ENCODE results near the gene PAH.
A peak's percentile ranks its signal among the peaks of the same experiment; 100 is the strongest.
"Not testable (repeated sequence)": the region's sequence is repeated elsewhere in the genome, so short reads cannot be mapped to it uniquely, and the experiment has no call there.

The PAH gene

GRCh38 chr12:102888511-102888910, 28.5 kb downstream of the PAH start:
- DNase-seq: no peak

- DNase-seq: no peak
These were observed 31.8 kb downstream of the PAH start for GRCh38 chr12:102885043-102885932.

- DNase-seq: peak; percentile 32
These were observed 33.7 kb downstream of the PAH start for GRCh38 chr12:102883204-102883799.

- no peak for DNase-seq
These were observed 36.3 kb downstream of the PAH start for GRCh38 chr12:102880783-102881182.

GRCh38 chr12:102879144-102879763, 37.8 kb downstream of the PAH start:
- no peak for DNase-seq

GRCh38 chr12:102876883-102877282, 40.2 kb downstream of the PAH start:
- DNase-seq: no peak

GRCh38 chr12:102874819-102875218, 42.2 kb downstream of the PAH start:
- no peak for DNase-seq

- DNase-seq: no peak
These were observed 44.0 kb downstream of the PAH start for GRCh38 chr12:102873077-102873476.

- no peak for DNase-seq
These were observed 46.0 kb downstream of the PAH start for GRCh38 chr12:102871014-102871413.

GRCh38 chr12:102869571-102869970, 47.5 kb downstream of the PAH start:
- DNase-seq: no peak

- no peak for DNase-seq
These were observed 51.0 kb downstream of the PAH start for GRCh38 chr12:102865821-102866615.

GRCh38 chr12:102862486-102862885, 54.6 kb downstream of the PAH start:
- DNase-seq: no peak

- DNase-seq: no peak
These were observed 65.8 kb downstream of the PAH start for GRCh38 chr12:102851246-102851645.

- DNase-seq: no peak
These were observed 67.2 kb downstream of the PAH start for GRCh38 chr12:102849722-102850447.

GRCh38 chr12:102848832-102849231, 68.2 kb downstream of the PAH start:
- no peak for DNase-seq

- no peak for DNase-seq
These were observed 69.9 kb downstream of the PAH start for GRCh38 chr12:102847131-102847530.

GRCh38 chr12:102833687-102834441, 83.2 kb downstream of the PAH start:
- no peak for DNase-seq

GRCh38 chr12:102832826-102833225, 84.2 kb downstream of the PAH start:
- DNase-seq: not testable (repeated sequence)

GRCh38 chr12:102824218-102824835, 92.7 kb downstream of the PAH start:
- DNase-seq: no peak

- DNase-seq: no peak
These were observed 95.9 kb downstream of the PAH start for GRCh38 chr12:102821149-102821548.

GRCh38 chr12:102816816-102817434, 100.1 kb downstream of the PAH start:
- no peak for DNase-seq
